NCI-H82 (cell line): ENCODE results near the gene FTO.
A peak's percentile ranks its signal among the peaks of the same experiment; 100 is the strongest.

ENCODE experiments used
- DNase-seq: peaks from one replicate; lab custom pipeline; 2025; lab: John Stamatoyannopoulos, UW

Gene FTO

GRCh38 chr16:54055864-54056263 is 351.9 kb downstream of the FTO start:
- DNase-seq: no peak

GRCh38 chr16:54056921-54057320 is 353.0 kb downstream of the FTO start:
- no peak for DNase-seq

- DNase-seq: no peak
Measured at GRCh38 chr16:54059319-54059718, 355.4 kb downstream of the FTO start.

- DNase-seq: no peak
Measured at GRCh38 chr16:54060599-54061421, 356.9 kb downstream of the FTO start.

- no peak for DNase-seq
Measured at GRCh38 chr16:54061454-54061853, 357.5 kb downstream of the FTO start.

- peak; percentile 42 for DNase-seq
Measured at GRCh38 chr16:54062361-54063278, 358.7 kb downstream of the FTO start.

GRCh38 chr16:54063279-54063773 is 359.4 kb downstream of the FTO start:
- DNase-seq: no peak

GRCh38 chr16:54066451-54067105 is 362.6 kb downstream of the FTO start:
- no peak for DNase-seq

GRCh38 chr16:54067322-54068065 is 363.5 kb downstream of the FTO start:
- DNase-seq: no peak

GRCh38 chr16:54068212-54068611 is 364.3 kb downstream of the FTO start:
- no peak for DNase-seq

- no peak for DNase-seq
Measured at GRCh38 chr16:54069601-54070239, 365.8 kb downstream of the FTO start.

- no peak for DNase-seq
Measured at GRCh38 chr16:54070789-54071343, 366.9 kb downstream of the FTO start.

GRCh38 chr16:54071514-54071913 is 367.6 kb downstream of the FTO start:
- DNase-seq: no peak

- DNase-seq: no peak
Measured at GRCh38 chr16:54072237-54072636, 368.3 kb downstream of the FTO start.

GRCh38 chr16:54073356-54073755 is 369.4 kb downstream of the FTO start:
- no peak for DNase-seq

- no peak for DNase-seq
Measured at GRCh38 chr16:54075446-54075845, 371.5 kb downstream of the FTO start.

- no peak for DNase-seq
Measured at GRCh38 chr16:54076006-54076504, 372.1 kb downstream of the FTO start.

GRCh38 chr16:54077050-54077821 is 373.3 kb downstream of the FTO start:
- no peak for DNase-seq

- no peak for DNase-seq
Measured at GRCh38 chr16:54080524-54081008, 376.6 kb downstream of the FTO start.

- no peak for DNase-seq
Measured at GRCh38 chr16:54086791-54087190, 382.8 kb downstream of the FTO start.
